ENCODE data around the gene GRB2.

Gene GRB2

GRCh38 chr17:75326226-75326848, 79.1 kb downstream of the GRB2 start:
- H3K4me3 ChIP-seq (ENCODE audit: low read depth, low read length) = no peak overlapping the region
- TF ChIP-seq, protein P1, sequence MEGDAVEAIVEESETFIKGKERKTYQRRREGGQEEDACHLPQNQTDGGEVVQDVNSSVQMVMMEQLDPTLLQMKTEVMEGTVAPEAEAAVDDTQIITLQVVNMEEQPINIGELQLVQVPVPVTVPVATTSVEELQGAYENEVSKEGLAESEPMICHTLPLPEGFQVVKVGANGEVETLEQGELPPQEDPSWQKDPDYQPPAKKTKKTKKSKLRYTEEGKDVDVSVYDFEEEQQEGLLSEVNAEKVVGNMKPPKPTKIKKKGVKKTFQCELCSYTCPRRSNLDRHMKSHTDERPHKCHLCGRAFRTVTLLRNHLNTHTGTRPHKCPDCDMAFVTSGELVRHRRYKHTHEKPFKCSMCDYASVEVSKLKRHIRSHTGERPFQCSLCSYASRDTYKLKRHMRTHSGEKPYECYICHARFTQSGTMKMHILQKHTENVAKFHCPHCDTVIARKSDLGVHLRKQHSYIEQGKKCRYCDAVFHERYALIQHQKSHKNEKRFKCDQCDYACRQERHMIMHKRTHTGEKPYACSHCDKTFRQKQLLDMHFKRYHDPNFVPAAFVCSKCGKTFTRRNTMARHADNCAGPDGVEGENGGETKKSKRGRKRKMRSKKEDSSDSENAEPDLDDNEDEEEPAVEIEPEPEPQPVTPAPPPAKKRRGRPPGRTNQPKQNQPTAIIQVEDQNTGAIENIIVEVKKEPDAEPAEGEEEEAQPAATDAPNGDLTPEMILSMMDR (IDR thresholded peaks at IDR 0.05; ENCODE audit: low read depth, low read length, missing control alignments) = no peak
- no peak for DNase-seq (ENCODE audit: low read depth)
- in situ Hi-C loops (cut with HindIII; ENCODE audit: low sequenced_read_pairs) = no loop called here

DNA sequence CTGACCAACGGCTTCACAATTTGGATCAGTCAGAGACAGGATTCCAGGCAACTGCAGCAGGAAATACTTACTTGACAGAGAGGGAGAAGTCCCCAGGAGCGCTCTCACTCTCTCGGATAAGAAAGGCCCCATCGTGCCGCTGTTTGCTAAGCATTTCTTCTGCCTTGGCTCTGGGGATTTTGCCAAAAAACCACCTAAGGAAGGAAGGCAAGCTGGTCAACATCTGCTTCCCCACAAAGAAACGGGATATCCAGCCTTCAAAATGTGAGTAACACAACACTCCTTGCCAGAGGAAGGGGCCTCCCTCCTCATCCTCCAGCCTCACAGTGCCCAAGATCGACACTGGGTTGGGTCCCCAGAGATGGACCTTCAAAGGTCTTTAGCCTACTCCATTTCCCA, 79.7 kb downstream of the GRB2 start:
- in situ Hi-C loops (cut with HindIII; ENCODE audit: low sequenced_read_pairs) = no loop called here
- TF ChIP-seq, protein P1 (IDR thresholded peaks at IDR 0.05; ENCODE audit: low read depth, low read length, missing control alignments) = no peak
- DNase-seq (ENCODE audit: low read depth) = no peak
- H3K4me3 ChIP-seq (ENCODE audit: low read depth, low read length) = no peak overlapping the region

DNA sequence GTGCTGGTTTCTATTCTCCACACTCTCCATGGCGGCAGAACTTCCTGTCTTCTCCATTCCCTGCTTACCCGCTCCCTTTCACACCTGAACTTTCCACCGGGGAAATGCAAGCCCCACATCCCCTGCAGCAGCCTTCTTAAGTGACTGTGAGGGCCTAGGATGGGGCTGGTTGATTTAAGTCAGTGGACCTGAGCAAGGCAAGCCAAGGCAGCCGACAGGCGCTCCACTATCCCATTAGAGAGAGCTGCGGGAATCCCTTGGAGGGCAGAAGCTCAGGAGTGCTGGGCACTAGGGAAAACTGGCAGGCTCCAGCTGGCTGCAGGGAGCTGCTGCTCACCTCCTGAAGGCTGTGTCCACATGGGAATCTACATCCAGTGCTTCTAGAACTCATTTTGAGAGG, 80.1 kb downstream of the GRB2 start:
- H3K4me3 ChIP-seq (ENCODE audit: low read depth, low read length) = no peak overlapping the region
- in situ Hi-C loops (cut with HindIII; ENCODE audit: low sequenced_read_pairs) = no loop called here
- TF ChIP-seq, protein P1 (IDR thresholded peaks at IDR 0.05; ENCODE audit: low read depth, low read length, missing control alignments) = no peak
- DNase-seq (ENCODE audit: low read depth) = no peak

- H3K4me3 ChIP-seq (ENCODE audit: low read depth, low read length) = no peak overlapping the region
- in situ Hi-C loops (cut with HindIII; ENCODE audit: low sequenced_read_pairs) = loop anchor here (5.0 kb wide), 1 partner anchor 71 kb away; no protein-coding TSS in a partner anchor
- no peak for DNase-seq (ENCODE audit: low read depth)
- TF ChIP-seq, protein P1 (IDR thresholded peaks at IDR 0.05; ENCODE audit: low read depth, low read length, missing control alignments) = no peak
Observed at GRCh38 chr17:75321506-75321905, 84.0 kb downstream of the GRB2 start.

DNA sequence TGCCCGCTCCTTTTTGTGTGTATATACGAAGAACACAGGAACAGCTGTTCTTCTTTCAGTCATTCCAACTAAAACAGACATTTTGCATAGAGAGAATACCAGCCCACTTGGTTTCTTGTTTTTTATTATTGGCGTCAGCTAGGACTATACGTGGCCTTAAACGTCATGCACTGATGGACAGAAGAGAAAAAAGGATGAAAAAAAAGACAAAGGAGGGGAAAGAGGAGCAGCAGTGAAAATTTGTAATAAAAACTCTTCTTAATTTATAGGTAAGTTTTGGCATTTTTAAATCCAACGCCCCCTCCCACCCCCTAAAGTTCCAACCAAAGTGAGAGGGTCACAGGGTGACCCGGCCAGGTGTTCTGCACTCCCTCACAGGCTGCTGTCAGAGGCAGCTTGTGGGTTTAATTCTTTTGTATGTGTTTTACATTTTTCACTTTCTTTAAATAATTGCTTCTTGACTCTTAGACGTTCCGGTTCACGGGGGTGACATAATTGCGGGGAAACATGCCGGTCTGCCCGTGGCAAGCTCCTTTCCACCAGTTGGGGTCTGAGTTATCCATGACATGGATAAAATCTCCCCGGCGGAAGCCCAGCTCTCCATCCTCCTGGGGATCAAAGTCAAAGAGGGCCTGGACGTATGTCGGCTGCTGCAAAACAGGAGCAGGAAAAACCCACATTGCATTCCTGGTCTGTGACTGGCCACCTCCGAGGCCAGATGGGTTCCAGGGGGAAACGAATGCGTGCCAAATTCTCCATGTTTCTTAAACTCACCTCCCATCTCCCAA, 85.4 kb downstream of the GRB2 start:
- TF ChIP-seq, protein P1 (IDR thresholded peaks at IDR 0.05; ENCODE audit: low read depth, low read length, missing control alignments) = no peak

GRCh38 chr17:75318615-75319222, 86.8 kb downstream of the GRB2 start:
- TF ChIP-seq, protein P1 (IDR thresholded peaks at IDR 0.05; ENCODE audit: low read depth, low read length, missing control alignments) = no peak
- H3K4me3 ChIP-seq (ENCODE audit: low read depth, low read length) = no peak overlapping the region
- no peak for DNase-seq (ENCODE audit: low read depth)
- in situ Hi-C loops (cut with HindIII; ENCODE audit: low sequenced_read_pairs) = no loop called here

More for the DNA sequence above, 85.4 kb downstream of the GRB2 start:
- DNase-seq (ENCODE audit: low read depth) = peak; percentile 81
- no peak overlapping the region for H3K4me3 ChIP-seq (ENCODE audit: low read depth, low read length)
- in situ Hi-C loops (cut with HindIII; ENCODE audit: low sequenced_read_pairs) = loop anchor here (5.0 kb wide), 1 partner anchor 72 kb away; no protein-coding TSS in a partner anchor
